Measurements from ENCODE around the gene CAVIN2. TPM values are rescaled to one million over a fixed set of nuclear protein-coding genes. Genes with fewer than 3 reads are reported as not detected.

CAVIN2 gene
- polyA plus RNA-seq, 2 of the 4 experiments (the other 2 are of a cell fraction) = 9.6 to 20.3 TPM

GRCh38 chr2:191813943-191814342, 32.9 kb downstream of the CAVIN2 start:
- ATAC-seq = no peak

GRCh38 chr2:191811807-191812602, 34.9 kb downstream of the CAVIN2 start:
- peak overlapping the region; percentile 55 for H3K4me2 ChIP-seq
- peak overlapping the region; percentile 48 to 58; a peak in 4 of 6 replicates for H3K27ac ChIP-seq
- 41% methylated on average over 9 of the region's 9 CpGs for WGBS (ENCODE audit: missing lambda C conversion rate)
- H3K4me1 ChIP-seq = peaks cover 5% of the 10 kb centered on the region; the same call in 1 of the 3 replicates
- ChIA-PET CTCF (interaction anchor here (0.6 to 8.4 kb wide), 61 partner anchors 9 to 760 kb away, joined by 3 to 227 read pairs (median 5); partner anchors contain the start of gene CAVIN2), POLR2A (interaction anchor here (1.2 kb wide), 1 partner anchor 351 kb away, joined by 7 read pairs; no protein-coding TSS in a partner anchor)
- ATAC-seq (peak; percentile 95 to 98), DNase-seq (ENCODE audit: low read depth in 1 of 2, low spot score in 1 of 2) (peak; percentile 31 to 65), FAIRE-seq (peak; percentile 61)
- H3K9me3 ChIP-seq = no peaks in the 10 kb centered on the region
- no peak overlapping the region for H3K4me3 ChIP-seq
- TF ChIP-seq RAD21 (conservative IDR thresholded peaks at IDR 0.05 in 1 of 2, IDR thresholded peaks at IDR 0.05 in 1 of 2) (peak; percentile 99), JUNB (IDR thresholded peaks at IDR 0.05) (0 out of 2 replicates have a peak, but pooled peaks have one; percentile 8), CTCF (IDR thresholded peaks at IDR 0.05) (peak; percentile 95), HOXA7 (CRISPR knock-in tag; IDR thresholded peaks at IDR 0.05) (no peak), POLR2AphosphoS2 (conservative IDR thresholded peaks at IDR 0.05; ENCODE audit: low read length) (no peak), SMC3 (IDR thresholded peaks at IDR 0.05) (peak; percentile 99)

More at GRCh38 chr2:191813943-191814342, 32.9 kb downstream of the CAVIN2 start:
- ChIA-PET POLR2A (no interaction called here), CTCF (interaction anchor here (3.0 to 8.4 kb wide), 3 partner anchors 12 to 347 kb away, joined by 32 to 227 read pairs (median 40); no protein-coding TSS in a partner anchor)
- no peak for TF ChIP-seq GATA3 (IDR thresholded peaks at IDR 0.05; ENCODE audit: borderline replicate concordance)
- no peak for TF ChIP-seq ZC3H11A (IDR thresholded peaks at IDR 0.05)
- no peak for TF ChIP-seq RARB (CRISPR knock-in tag; IDR thresholded peaks at IDR 0.05)
- TF ChIP-seq TFCP2L1 (CRISPR knock-in tag; IDR thresholded peaks at IDR 0.05) = no peak
- TF ChIP-seq FOXS1 (CRISPR knock-in tag; IDR thresholded peaks at IDR 0.05) = no peak
- TF ChIP-seq ZFP36 (IDR thresholded peaks at IDR 0.05; ENCODE audit: borderline replicate concordance, partially characterized antibody) = no peak
- TF ChIP-seq, protein P1, sequence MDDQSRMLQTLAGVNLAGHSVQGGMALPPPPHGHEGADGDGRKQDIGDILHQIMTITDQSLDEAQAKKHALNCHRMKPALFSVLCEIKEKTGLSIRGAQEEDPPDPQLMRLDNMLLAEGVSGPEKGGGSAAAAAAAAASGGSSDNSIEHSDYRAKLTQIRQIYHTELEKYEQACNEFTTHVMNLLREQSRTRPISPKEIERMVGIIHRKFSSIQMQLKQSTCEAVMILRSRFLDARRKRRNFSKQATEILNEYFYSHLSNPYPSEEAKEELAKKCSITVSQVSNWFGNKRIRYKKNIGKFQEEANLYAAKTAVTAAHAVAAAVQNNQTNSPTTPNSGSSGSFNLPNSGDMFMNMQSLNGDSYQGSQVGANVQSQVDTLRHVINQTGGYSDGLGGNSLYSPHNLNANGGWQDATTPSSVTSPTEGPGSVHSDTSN (IDR thresholded peaks at IDR 0.05) = no peak
- no peak for TF ChIP-seq CHD2 (IDR thresholded peaks at IDR 0.05; ENCODE audit: low read length, partially characterized antibody)
- no peak for TF ChIP-seq HOXB5 (CRISPR knock-in tag; IDR thresholded peaks at IDR 0.05)
- TF ChIP-seq JUN (IDR thresholded peaks at IDR 0.05) = no peak
- no peak for TF ChIP-seq FOSL2 (IDR thresholded peaks at IDR 0.05)
- TF ChIP-seq FOSL2 (CRISPR knock-in tag; IDR thresholded peaks at IDR 0.05) = no peak
- TF ChIP-seq CTCF (IDR thresholded peaks at IDR 0.05) = no peak
- FAIRE-seq = no peak
- Histone ChIP-seq H3K9me3 (no peaks in the 10 kb centered on the region), H3K27ac (peak overlapping the region in 1 of 2 experiments; percentile 6; a peak in 1 of 6 replicates), H3K4me3 (no peak overlapping the region), H3K4me2 (no peak overlapping the region), H3K4me1 (peaks cover 5% of the 10 kb centered on the region; the same call in 1 of the 3 replicates)
- WGBS (ENCODE audit: missing lambda C conversion rate) = 87% methylated on average over 8 of the region's 8 CpGs
- no peak for DNase-seq (ENCODE audit: low read depth in 1 of 2, low spot score in 1 of 2)
